Stimulated activated CD4-positive, alpha-beta T cell treated with anti-CD3 and anti-CD28 coated beads, Interleukin-15, amount 100 ng/mL, for 48 hours (primary cell): ENCODE data around the gene GMEB2.
"Not testable (repeated sequence)": the region's sequence is repeated elsewhere in the genome, so short reads cannot be mapped to it uniquely, and the experiment has no call there.

Experiments used
- DNase-seq, 2 donors: peaks; one replicate each; pipeline ENCODE4 v3.0.0-alpha.2; 2020; ENCODE audit warnings: low read depth in 2 of 2

The GMEB2 gene

GRCh38 chr20:63657937-63658748 lies 31.2 kb upstream of the GMEB2 start, which contains the start of gene RTEL1:
RTEL1 (plus strand) TSS chr20:63658312; CDS start chr20:63659403, 1,091 bp downstream.
- peak; percentile 77 to 83 for DNase-seq

GRCh38 chr20:63657260-63657936 lies 30.5 kb upstream of the GMEB2 start:
- DNase-seq, result no peak

GRCh38 chr20:63656451-63656850 lies 29.6 kb upstream of the GMEB2 start:
- DNase-seq, result no peak

GRCh38 chr20:63655249-63655648 lies 28.3 kb upstream of the GMEB2 start:
- no peak for DNase-seq

GRCh38 chr20:63653974-63654668 lies 27.2 kb upstream of the GMEB2 start:
- DNase-seq, result no peak

- DNase-seq, result peak; percentile 48 to 63
Measured at GRCh38 chr20:63653041-63653973, 26.4 kb upstream of the GMEB2 start, which contains the start of gene STMN3. STMN3 (minus strand) TSS chr20:63653424; CDS start chr20:63653345, 79 bp downstream.

- DNase-seq, result no peak
Measured at GRCh38 chr20:63652192-63652980, 25.5 kb upstream of the GMEB2 start.

- DNase-seq, result no peak
Measured at GRCh38 chr20:63651942-63652191, 25.0 kb upstream of the GMEB2 start.

GRCh38 chr20:63650486-63650885 lies 23.6 kb upstream of the GMEB2 start:
- not testable (repeated sequence) for DNase-seq

- no peak for DNase-seq
Measured at GRCh38 chr20:63648895-63649589, 22.1 kb upstream of the GMEB2 start.

GRCh38 chr20:63648190-63648589 lies 21.3 kb upstream of the GMEB2 start:
- no peak for DNase-seq

- DNase-seq, result no peak
Measured at GRCh38 chr20:63645218-63645617, 18.3 kb upstream of the GMEB2 start.

GRCh38 chr20:63643946-63644345 lies 17.0 kb upstream of the GMEB2 start:
- no peak for DNase-seq

GRCh38 chr20:63643499-63643898 lies 16.6 kb upstream of the GMEB2 start:
- no peak for DNase-seq

- no peak for DNase-seq
Measured at GRCh38 chr20:63642527-63643247, 15.8 kb upstream of the GMEB2 start.

- DNase-seq, result peak; percentile 96 to 99
Measured at GRCh38 chr20:63641792-63642523, 15.1 kb upstream of the GMEB2 start.

- no peak for DNase-seq
Measured at GRCh38 chr20:63641146-63641791, 14.4 kb upstream of the GMEB2 start.

- not testable (repeated sequence) for DNase-seq
Measured at GRCh38 chr20:63640686-63641085, 13.8 kb upstream of the GMEB2 start.
